Bronchial epithelial cell (primary cell): ENCODE results near the gene TXNRD1. TPM values are rescaled to one million over a fixed set of nuclear protein-coding genes. Genes with fewer than 3 reads are reported as not detected.

Source experiments
- DNase-seq: peaks from one replicate; pipeline ENCODE4 v3.0.0-alpha.2; 2010; ENCODE audit warnings: low read depth
- FAIRE-seq: peaks from 2 replicates; lab custom pipeline; 2011; peaks lifted over from hg19 to GRCh38; lab: Jason Lieb, UNC
- H3K27me3 ChIP-seq: 2 replicates; pipeline ENCODE4 v1.5.1; 2011; ENCODE audit warnings: low read length; ENCODE audit not compliant: control insufficient read depth, insufficient read depth
- H3K36me3 ChIP-seq: 2 replicates; pipeline ENCODE4 v1.5.1; 2011; ENCODE audit warnings: low read length; ENCODE audit not compliant: control insufficient read depth, insufficient read depth
- H3K4me3 ChIP-seq: 2 replicates; pipeline ENCODE4 v1.5.1; 2011; ENCODE audit warnings: mild to moderate bottlenecking, low read depth, low read length, control low read depth
- CTCF ChIP-seq: IDR thresholded peaks from 2 replicates; pipeline ENCODE4 v1.5.1; 2011; ENCODE audit warnings: mild to moderate bottlenecking, moderate library complexity, low read length, control low read depth, inconsistent platforms; ENCODE audit not compliant: insufficient read depth, severe bottlenecking
- total RNA-seq: library from RNA; depleted of rRNA; stranded (reverse); fragments of >200 nt; gene quantifications from 2 replicates; pipeline ENCODE4 v1.2.1, GENCODE V29; 2014

Gene TXNRD1
- total RNA-seq, 1 donor from 2014 or later: 88.2 TPM

GRCh38 chr12:104183443-104183842 lies 32.1 kb upstream of the TXNRD1 start:
- no peak overlapping the region for H3K4me3 ChIP-seq
- H3K27me3 ChIP-seq: no peaks in the 10 kb centered on the region
- no peaks in the 10 kb centered on the region for H3K36me3 ChIP-seq
- DNase-seq: no peak
- no peak for FAIRE-seq
- no peak for TF ChIP-seq CTCF

GRCh38 chr12:104187446-104188155 lies 28.0 kb upstream of the TXNRD1 start:
- no peak for DNase-seq
- FAIRE-seq: no peak
- no peaks in the 10 kb centered on the region for H3K36me3 ChIP-seq
- H3K27me3 ChIP-seq: no peaks in the 10 kb centered on the region
- no peak for TF ChIP-seq CTCF
- no peak overlapping the region for H3K4me3 ChIP-seq

DNA sequence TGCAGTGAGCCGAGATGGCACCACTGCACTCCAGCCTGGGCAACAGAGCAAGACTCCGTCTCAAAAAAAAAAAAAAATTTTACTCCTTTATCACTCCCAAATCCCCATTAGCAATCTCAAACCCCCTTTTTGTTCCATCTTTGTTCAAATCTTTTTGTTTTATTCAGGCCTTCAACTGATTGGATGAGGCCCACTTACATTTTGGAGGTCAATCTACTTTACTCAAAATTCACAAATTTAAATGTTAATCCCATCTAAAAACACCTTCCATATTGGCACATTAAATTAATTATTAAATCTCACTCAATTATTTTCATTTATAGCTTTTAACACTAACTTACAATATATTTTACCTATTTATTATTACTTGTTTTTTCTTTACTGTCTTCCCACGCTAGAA lies 27.0 kb upstream of the TXNRD1 start:
- H3K4me3 ChIP-seq: no peak overlapping the region
- FAIRE-seq: no peak
- DNase-seq: no peak
- no peak for TF ChIP-seq CTCF
- no peaks in the 10 kb centered on the region for H3K36me3 ChIP-seq
- H3K27me3 ChIP-seq: no peaks in the 10 kb centered on the region

DNA sequence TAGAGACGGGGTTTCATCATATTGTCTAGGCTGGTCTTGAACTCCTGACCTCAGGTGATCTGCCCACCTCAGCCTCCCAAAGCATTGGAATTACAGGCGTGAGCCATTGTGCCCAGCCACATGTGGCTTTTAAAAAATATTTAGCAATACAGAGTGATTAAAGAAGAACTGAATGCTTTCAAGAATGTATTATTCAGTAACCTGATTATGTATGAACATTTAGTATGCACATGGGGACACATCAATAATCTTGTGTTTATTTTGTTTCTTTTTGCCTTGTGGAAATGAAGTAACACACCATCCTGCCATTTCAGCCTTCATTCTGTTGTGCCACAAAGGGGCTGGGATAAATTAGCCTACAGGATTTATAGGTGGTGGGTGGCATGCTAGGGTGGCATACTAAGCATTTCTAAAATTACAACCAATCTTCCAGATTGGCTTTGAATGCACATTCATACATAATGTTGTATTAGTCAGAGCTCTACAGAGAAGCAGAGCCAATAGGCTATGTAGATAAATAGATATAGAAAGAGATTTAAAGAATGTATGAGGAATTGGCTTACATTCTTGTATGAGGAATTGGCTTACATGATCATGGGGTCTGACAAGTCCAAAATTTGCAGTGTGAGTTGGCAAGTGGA lies 25.5 kb upstream of the TXNRD1 start:
- H3K27me3 ChIP-seq: no peaks in the 10 kb centered on the region
- TF ChIP-seq CTCF: no peak
- no peaks in the 10 kb centered on the region for H3K36me3 ChIP-seq
- FAIRE-seq: no peak
- no peak for DNase-seq
- no peak overlapping the region for H3K4me3 ChIP-seq

- no peak overlapping the region for H3K4me3 ChIP-seq
- no peak for DNase-seq
- no peaks in the 10 kb centered on the region for H3K36me3 ChIP-seq
- H3K27me3 ChIP-seq: no peaks in the 10 kb centered on the region
- FAIRE-seq: no peak
- no peak for TF ChIP-seq CTCF
These were observed 24.9 kb upstream of the TXNRD1 start for GRCh38 chr12:104190641-104191176.
